Hepatocyte (in vitro differentiated cells): ENCODE measurements around the gene MORN3. TPM values are rescaled to one million over a fixed set of nuclear protein-coding genes. Genes with fewer than 3 reads are reported as not detected.
A peak's percentile ranks its signal among the peaks of the same experiment; 100 is the strongest.
"Not testable (repeated sequence)": the region's sequence is repeated elsewhere in the genome, so short reads cannot be mapped to it uniquely, and the experiment has no call there.

Experiments used
- DNase-seq: peaks from one replicate; pipeline ENCODE4 v3.0.0-alpha.2; 2016; ENCODE audit warnings: low spot score
- H2AFZ ChIP-seq: fragments of 200-600 bp; sonication (generic); 2 replicates; pipeline ENCODE4 v1.6.0; 2016; ENCODE audit warnings: antibody characterized with exemption, mild to moderate bottlenecking
- H3K27ac ChIP-seq: fragments of 200-600 bp; sonication (generic); 2 replicates; pipeline ENCODE4 v1.5.1; 2016; ENCODE audit warnings: mild to moderate bottlenecking
- H3K27me3 ChIP-seq: fragments of 200-600 bp; sonication (generic); 2 replicates; pipeline ENCODE4 v1.6.1; 2016
- H3K36me3 ChIP-seq: fragments of 200-600 bp; sonication (generic); replicated peaks from 2 replicates; pipeline ENCODE4 v1.5.1; 2016; ENCODE audit warnings: low read depth; ENCODE audit not compliant: insufficient read depth
- H3K4me1 ChIP-seq: fragments of 200-600 bp; sonication (generic); 2 replicates; pipeline ENCODE4 v1.5.1; 2016; ENCODE audit warnings: mild to moderate bottlenecking, moderate library complexity; ENCODE audit not compliant: insufficient read depth
- H3K4me2 ChIP-seq: fragments of 200-600 bp; sonication (generic); 2 replicates; pipeline ENCODE4 v1.6.0; 2016
- H3K4me3 ChIP-seq: fragments of 200-600 bp; sonication (generic); 2 replicates; pipeline ENCODE4 v1.5.1; 2016; ENCODE audit warnings: mild to moderate bottlenecking
- H3K79me2 ChIP-seq: fragments of 200-600 bp; sonication (generic); 2 replicates; pipeline ENCODE4 v1.6.0; 2017; ENCODE audit warnings: mild to moderate bottlenecking
- H3K9me2 ChIP-seq: fragments of 200-600 bp; sonication (generic); replicated peaks from 2 replicates; pipeline ENCODE4 v1.6.0; 2017; ENCODE audit warnings: mild to moderate bottlenecking; ENCODE audit not compliant: insufficient read depth
- H3K9me3 ChIP-seq: fragments of 200-600 bp; sonication (generic); 2 replicates; pipeline ENCODE4 v1.5.1; 2016; ENCODE audit warnings: low read depth, mild to moderate bottlenecking
- H4K20me1 ChIP-seq: fragments of 200-600 bp; sonication (generic); 2 replicates; pipeline ENCODE4 v1.6.0; 2016; ENCODE audit warnings: mild to moderate bottlenecking; ENCODE audit not compliant: insufficient read depth, poor library complexity, severe bottlenecking
- EZH2 ChIP-seq: fragments of 200-600 bp; sonication (generic); IDR thresholded peaks from 2 replicates; pipeline ENCODE4 v1.6.1; 2016; ENCODE audit warnings: antibody characterized with exemption, mild to moderate bottlenecking, borderline replicate concordance
- EZH2phosphoT487 ChIP-seq: fragments of 200-600 bp; sonication (generic); IDR thresholded peaks from one replicate; pipeline ENCODE4 v1.6.1; 2018; ENCODE audit warnings: antibody characterized with exemption, mild to moderate bottlenecking, low read depth, moderate library complexity; ENCODE audit not compliant: unreplicated experiment, severe bottlenecking
- WGBS: methylation state at CpG from one replicate; pipeline ENCODE4 v1.1.6; 2016; ENCODE audit warnings: low lambda C conversion rate; ENCODE audit errors: missing lambda C conversion rate; 5-methylcytosine and 5-hydroxymethylcytosine counted together
- polyA plus RNA-seq: library from polyadenylated mRNA; unstranded; fragments of >200 nt; fragmentation: Nextera tagmentation; extraction: Ambion mirVana; gene quantifications from 2 replicates; pipeline ENCODE4 v1.2.1, GENCODE V29; 2016
- total RNA-seq: library from RNA; depleted of rRNA; stranded (reverse); fragments of >200 nt; gene quantifications from 2 replicates; pipeline ENCODE4 v1.2.3, GENCODE V29; 2014
- TF ChIP-seq, protein P1 (sequence below): fragments of 200-600 bp; sonication (generic); IDR thresholded peaks from 2 replicates; pipeline ENCODE4 v1.5.1; 2016; ENCODE audit warnings: antibody characterized with exemption, mild to moderate bottlenecking; ENCODE audit not compliant: poor library complexity

Gene MORN3
- total and polyA plus RNA-seq, 2 experiments from 2014 or later: 0.10 to 0.27 TPM

DNA sequence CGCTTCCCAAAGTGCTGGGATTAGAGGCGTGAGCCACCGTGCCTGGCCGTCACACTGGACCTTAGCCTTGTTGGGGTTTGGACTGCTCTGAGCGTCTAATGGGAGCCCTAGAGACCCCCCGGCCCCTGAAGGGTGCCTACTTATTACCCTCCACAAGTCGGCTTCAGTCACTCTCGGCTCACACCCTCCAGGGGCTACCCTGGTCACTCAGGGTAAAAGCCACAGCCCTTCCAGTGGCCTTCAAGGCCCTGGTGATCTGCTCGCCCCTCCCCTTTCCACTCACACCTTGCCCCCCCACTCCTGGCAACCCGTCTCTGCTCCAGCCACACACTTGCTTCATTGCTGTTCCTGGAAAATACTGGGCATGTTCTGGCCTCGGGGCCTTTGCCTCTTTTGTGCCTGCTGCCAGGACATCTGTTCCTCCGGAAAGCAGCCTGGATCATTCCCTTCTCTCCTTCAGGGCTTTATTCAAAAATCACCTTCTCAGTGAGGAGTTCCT lies 3.6 kb upstream of the MORN3 start:
- H2AFZ ChIP-seq: peak overlapping the region; percentile 78
- whole genome bisulfite sequencing: 73% methylated on average over 11 of the region's 12 CpGs
- no peaks in the 10 kb centered on the region for H3K27me3 ChIP-seq
- H3K4me3 ChIP-seq: peak overlapping the region; percentile 2
- H4K20me1 ChIP-seq: no peaks in the 10 kb centered on the region
- H3K36me3 ChIP-seq: no peaks in the 10 kb centered on the region
- H3K9me3 ChIP-seq: no peaks in the 10 kb centered on the region
- H3K79me2 ChIP-seq: no peaks in the 10 kb centered on the region
- peak overlapping the region; percentile 82 for H3K4me2 ChIP-seq
- DNase-seq: peak; percentile 29
- no peaks in the 10 kb centered on the region for H3K9me2 ChIP-seq
- TF ChIP-seq EZH2phosphoT487 (no peak), EZH2 (no peak)
- TF ChIP-seq, protein P1, sequence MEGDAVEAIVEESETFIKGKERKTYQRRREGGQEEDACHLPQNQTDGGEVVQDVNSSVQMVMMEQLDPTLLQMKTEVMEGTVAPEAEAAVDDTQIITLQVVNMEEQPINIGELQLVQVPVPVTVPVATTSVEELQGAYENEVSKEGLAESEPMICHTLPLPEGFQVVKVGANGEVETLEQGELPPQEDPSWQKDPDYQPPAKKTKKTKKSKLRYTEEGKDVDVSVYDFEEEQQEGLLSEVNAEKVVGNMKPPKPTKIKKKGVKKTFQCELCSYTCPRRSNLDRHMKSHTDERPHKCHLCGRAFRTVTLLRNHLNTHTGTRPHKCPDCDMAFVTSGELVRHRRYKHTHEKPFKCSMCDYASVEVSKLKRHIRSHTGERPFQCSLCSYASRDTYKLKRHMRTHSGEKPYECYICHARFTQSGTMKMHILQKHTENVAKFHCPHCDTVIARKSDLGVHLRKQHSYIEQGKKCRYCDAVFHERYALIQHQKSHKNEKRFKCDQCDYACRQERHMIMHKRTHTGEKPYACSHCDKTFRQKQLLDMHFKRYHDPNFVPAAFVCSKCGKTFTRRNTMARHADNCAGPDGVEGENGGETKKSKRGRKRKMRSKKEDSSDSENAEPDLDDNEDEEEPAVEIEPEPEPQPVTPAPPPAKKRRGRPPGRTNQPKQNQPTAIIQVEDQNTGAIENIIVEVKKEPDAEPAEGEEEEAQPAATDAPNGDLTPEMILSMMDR: no peak
- H3K27ac ChIP-seq: peak overlapping the region; percentile 17
- H3K4me1 ChIP-seq: no peaks in the 10 kb centered on the region

DNA sequence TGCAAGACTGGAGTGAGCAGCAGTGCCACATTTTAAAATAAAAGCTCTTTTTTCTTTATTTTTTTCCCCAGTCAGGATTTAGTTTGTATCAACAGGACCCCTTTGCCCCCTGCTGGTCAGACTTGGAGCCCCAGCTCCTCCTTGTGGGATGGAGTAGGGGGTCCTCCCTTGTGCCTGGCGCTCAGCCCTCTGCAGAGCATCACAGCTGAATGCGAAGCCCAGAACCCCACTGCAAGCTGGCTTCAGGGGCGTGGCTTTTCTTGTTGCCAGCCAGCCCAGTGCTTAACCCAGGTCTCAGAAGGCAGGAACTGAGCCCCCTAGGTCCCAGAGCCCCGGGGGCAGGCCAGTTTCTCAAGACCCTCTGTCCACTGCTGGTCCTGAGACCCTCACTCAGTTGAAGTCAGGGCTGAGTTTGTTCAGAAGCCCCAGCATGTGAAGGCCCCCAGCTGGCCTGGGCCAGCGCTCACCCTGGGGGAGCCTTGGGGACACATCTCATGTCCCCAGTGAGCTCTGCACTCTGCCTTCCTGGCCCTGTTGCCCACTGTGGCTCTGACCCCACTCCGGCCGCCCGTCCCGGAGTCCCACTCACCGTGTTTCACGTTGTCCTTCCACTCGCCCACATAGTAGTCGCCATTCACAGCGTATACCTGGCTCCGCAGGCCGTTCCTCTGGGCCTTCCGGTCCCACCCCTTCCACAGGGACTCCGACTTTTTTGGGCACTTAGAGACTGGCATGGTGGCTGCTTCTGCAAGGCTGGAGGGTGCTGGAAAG lies 519 bp downstream of the MORN3 start:
- Histone ChIP-seq H3K36me3 (no peaks in the 10 kb centered on the region), H2AFZ (no peak overlapping the region), H3K4me3 (no peak overlapping the region), H3K9me3 (no peaks in the 10 kb centered on the region), H4K20me1 (no peaks in the 10 kb centered on the region), H3K79me2 (no peaks in the 10 kb centered on the region), H3K27me3 (no peaks in the 10 kb centered on the region), H3K27ac (no peak overlapping the region), H3K4me2 (no peak overlapping the region), H3K4me1 (no peaks in the 10 kb centered on the region), H3K9me2 (no peaks in the 10 kb centered on the region)
- TF ChIP-seq, protein P1: peak; percentile 63
- TF ChIP-seq EZH2: no peak
- TF ChIP-seq EZH2phosphoT487: no peak
- 84% methylated on average over 18 of the region's 18 CpGs for WGBS
- peak; percentile 81 for DNase-seq

DNA sequence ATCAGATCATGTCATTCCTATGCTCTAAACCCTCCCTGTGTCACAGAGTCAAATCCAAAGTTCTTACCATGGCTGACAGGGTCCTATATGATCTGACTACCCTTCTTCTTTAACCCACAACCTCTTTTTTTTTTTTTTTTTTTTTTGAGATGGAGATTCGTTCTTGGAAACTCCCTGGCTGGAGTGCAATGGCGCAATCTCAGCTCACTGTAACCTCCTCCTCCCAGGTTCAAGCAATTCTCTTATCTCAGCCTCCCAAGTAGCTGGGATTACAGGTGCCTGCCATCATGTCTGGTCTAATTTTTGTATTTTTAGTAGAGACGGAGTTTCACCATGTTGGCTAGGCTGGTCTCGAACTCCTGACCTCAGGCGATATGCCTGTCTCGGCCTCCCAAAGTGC lies 2.6 kb downstream of the MORN3 start:
- H3K27me3 ChIP-seq, H3K27ac ChIP-seq, H3K4me1 ChIP-seq, H4K20me1 ChIP-seq, H3K4me3 ChIP-seq, H3K9me3 ChIP-seq, DNase-seq, H3K36me3 ChIP-seq, H3K79me2 ChIP-seq, H3K9me2 ChIP-seq, H2AFZ ChIP-seq, H3K4me2 ChIP-seq: not testable (repeated sequence)
- WGBS: 91% methylated on average over 6 of the region's 6 CpGs

DNA sequence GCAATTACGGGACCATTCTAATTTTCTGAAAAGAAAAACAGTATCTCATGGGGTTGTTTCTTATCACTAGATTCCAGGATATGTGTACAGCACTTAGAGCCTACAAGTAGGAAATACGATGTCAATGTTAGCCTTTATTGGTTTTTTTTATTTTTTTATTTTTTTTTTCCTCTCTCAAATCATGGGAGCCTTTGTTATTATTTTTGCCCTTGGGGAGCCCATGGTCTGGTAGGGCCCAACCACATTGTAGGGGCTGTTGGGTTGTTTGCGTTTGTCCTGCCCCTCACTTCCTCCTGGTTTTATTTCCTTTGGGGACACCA lies 5.9 kb downstream of the MORN3 start:
- H3K4me1 ChIP-seq: peaks cover 7% of the 10 kb centered on the region
- no peak overlapping the region for H2AFZ ChIP-seq
- H4K20me1 ChIP-seq: no peaks in the 10 kb centered on the region
- 90% methylated on average over 3 of the region's 3 CpGs for WGBS
- H3K27ac ChIP-seq: no peak overlapping the region
- DNase-seq: no peak
- no peaks in the 10 kb centered on the region for H3K27me3 ChIP-seq
- H3K79me2 ChIP-seq: no peaks in the 10 kb centered on the region
- H3K36me3 ChIP-seq: no peaks in the 10 kb centered on the region
- H3K9me2 ChIP-seq: no peaks in the 10 kb centered on the region
- TF ChIP-seq EZH2 (no peak), EZH2phosphoT487 (no peak)
- TF ChIP-seq, protein P1: no peak
- no peak overlapping the region for H3K4me2 ChIP-seq
- H3K9me3 ChIP-seq: no peaks in the 10 kb centered on the region
- H3K4me3 ChIP-seq: no peak overlapping the region

DNA sequence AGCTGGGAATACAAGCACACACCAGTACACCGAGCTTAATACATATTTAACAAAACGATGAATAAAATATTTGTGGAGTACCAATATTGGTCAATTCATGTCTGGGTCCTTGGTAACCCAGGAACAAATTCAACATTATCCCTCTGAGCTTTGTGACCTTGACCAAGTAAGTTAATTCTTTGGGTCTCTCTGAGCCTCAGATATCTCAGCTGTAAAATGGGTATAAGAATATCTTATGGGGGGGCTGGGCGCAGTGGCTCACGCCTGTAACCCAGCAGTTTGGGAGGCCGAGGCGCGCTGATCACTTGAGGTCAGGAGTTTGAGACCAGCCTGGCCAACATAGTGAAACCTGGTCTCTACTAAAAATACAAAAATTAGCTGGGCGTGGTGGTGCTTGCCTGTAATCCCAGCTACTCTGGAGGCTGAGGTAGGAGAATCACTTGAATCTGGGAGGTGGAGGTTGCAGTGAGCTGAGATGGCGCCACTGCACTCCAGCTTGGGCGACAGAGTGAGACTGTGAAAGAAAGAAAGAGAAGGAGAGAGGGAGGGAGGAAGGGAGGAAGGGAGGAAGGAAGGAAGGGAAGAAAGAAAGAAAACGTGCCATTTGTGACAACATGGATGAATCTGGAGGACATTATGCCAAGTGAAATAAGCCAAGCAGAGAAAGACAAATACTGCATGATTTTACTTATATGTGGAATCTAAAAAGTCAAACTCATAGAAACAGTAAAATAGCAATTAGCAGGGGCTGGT lies 7.9 kb downstream of the MORN3 start:
- not testable (repeated sequence) for H3K27me3 ChIP-seq, H3K9me3 ChIP-seq, H3K36me3 ChIP-seq, H4K20me1 ChIP-seq, H2AFZ ChIP-seq, H3K4me3 ChIP-seq, DNase-seq, H3K27ac ChIP-seq, H3K9me2 ChIP-seq, H3K4me2 ChIP-seq, H3K4me1 ChIP-seq, H3K79me2 ChIP-seq
- 94% methylated on average over 11 of the region's 11 CpGs for WGBS
